Type B pancreatic cell (in vitro differentiated cells): ENCODE results near the gene MFSD6. TPM values are rescaled to one million over a fixed set of nuclear protein-coding genes. Genes with fewer than 3 reads are reported as not detected.

ENCODE experiments used
- DNase-seq: peaks from one replicate; pipeline ENCODE4 v3.0.0; 2021; ENCODE audit warnings: mixed read lengths; ENCODE audit not compliant: unreplicated experiment; ENCODE audit errors: extremely low spot score
- H3K27ac Mint-ChIP-seq: 2 replicates; pipeline ENCODE4 v1.8.0; 2021; ENCODE audit warnings: mild to moderate bottlenecking, mixed read lengths
- H3K27me3 Mint-ChIP-seq: 2 replicates; pipeline ENCODE4 v1.8.0; 2021; ENCODE audit warnings: mixed read lengths
- H3K36me3 Mint-ChIP-seq: 2 replicates; pipeline ENCODE4 v1.8.0; 2021; ENCODE audit warnings: mixed read lengths
- H3K4me1 Mint-ChIP-seq: one replicate; pipeline ENCODE4 v1.8.0; 2021; ENCODE audit warnings: mixed read lengths; ENCODE audit not compliant: unreplicated experiment
- H3K4me3 Mint-ChIP-seq: 2 replicates; pipeline ENCODE4 v1.8.0; 2021; ENCODE audit warnings: mild to moderate bottlenecking, mixed read lengths
- H3K9me3 Mint-ChIP-seq: 2 replicates; pipeline ENCODE4 v1.8.0; 2021; ENCODE audit warnings: mixed read lengths
- CTCF ChIP-seq: fragments of 200-600 bp; sonication (generic); conservative IDR thresholded peaks from 2 replicates; pipeline ENCODE4 v1.5.0; 2021; ENCODE audit warnings: antibody characterized with exemption, mild to moderate bottlenecking
- total RNA-seq: library from RNA; stranded (reverse); gene quantifications from 2 replicates; pipeline ENCODE4 v1.2.1, GENCODE V29; 2021; ENCODE audit warnings: low replicate concordance

The MFSD6 gene
- total RNA-seq, 1 donor from 2014 or later, result 15.2 TPM

- Mint-ChIP-seq H3K27me3 (no peaks in the 10 kb centered on the region), H3K27ac (no peak overlapping the region)
- DNase-seq, result no peak
These were observed 139.7 kb downstream of the MFSD6 start for GRCh38 chr2:190547886-190548285.

GRCh38 chr2:190550137-190550536, 142.0 kb downstream of the MFSD6 start:
- H3K36me3 Mint-ChIP-seq, result no peaks in the 10 kb centered on the region
- H3K4me3 Mint-ChIP-seq, result no peak overlapping the region
- no peak for TF ChIP-seq CTCF
- H3K4me1 Mint-ChIP-seq, result peaks cover 2% of the 10 kb centered on the region
- no peak overlapping the region for H3K27ac Mint-ChIP-seq
- H3K27me3 Mint-ChIP-seq, result no peaks in the 10 kb centered on the region
- no peaks in the 10 kb centered on the region for H3K9me3 Mint-ChIP-seq
- DNase-seq, result no peak

More at GRCh38 chr2:190547886-190548285, 139.7 kb downstream of the MFSD6 start:
- no peak for TF ChIP-seq CTCF
- H3K9me3 Mint-ChIP-seq, result no peaks in the 10 kb centered on the region
- no peaks in the 10 kb centered on the region for H3K36me3 Mint-ChIP-seq
- no peak overlapping the region for H3K4me3 Mint-ChIP-seq
- peaks cover 4% of the 10 kb centered on the region for H3K4me1 Mint-ChIP-seq

Other genes with a start within 250 kb of the MFSD6 start
- 28.8 and 46.6 TPM in 2 replicates for gene HIBCH, start 88.5 kb upstream of the MFSD6 start, total RNA-seq
- gene INPP1, start 64.8 kb upstream of the MFSD6 start, total RNA-seq, result 17.2 and 21.6 TPM in 2 replicates
- gene NEMP2, start 126.4 kb downstream of the MFSD6 start, total RNA-seq, result 5.8 and 7.2 TPM in 2 replicates
- gene NAB1, start 240.7 kb downstream of the MFSD6 start, total RNA-seq, result 32.9 and 39.7 TPM in 2 replicates